HG03520 (cell line): ENCODE measurements around the gene CTNNA2.
"Not testable (repeated sequence)": the region's sequence is repeated elsewhere in the genome, so short reads cannot be mapped to it uniquely, and the experiment has no call there.

ENCODE experiments used
- ATAC-seq: cut with Tn5 transposase; IDR thresholded peaks from one replicate; pipeline ENCODE4 v1.9.1; 2021; ENCODE audit warnings: mild to moderate bottlenecking, moderate library complexity; ENCODE audit not compliant: unreplicated experiment

Gene CTNNA2

GRCh38 chr2:80016171-80016570, 503.3 kb downstream of the CTNNA2 start:
- no peak for ATAC-seq

GRCh38 chr2:80019571-80020460, 507.0 kb downstream of the CTNNA2 start:
- ATAC-seq: no peak

- no peak for ATAC-seq
Measured at GRCh38 chr2:80022018-80022417, 509.2 kb downstream of the CTNNA2 start.

GRCh38 chr2:80026040-80026729, 513.3 kb downstream of the CTNNA2 start:
- no peak for ATAC-seq

GRCh38 chr2:80028051-80028450, 515.2 kb downstream of the CTNNA2 start:
- no peak for ATAC-seq

GRCh38 chr2:80028584-80028983, 515.7 kb downstream of the CTNNA2 start:
- no peak for ATAC-seq

- no peak for ATAC-seq
Measured at GRCh38 chr2:80030135-80030534, 517.3 kb downstream of the CTNNA2 start.

- ATAC-seq: not testable (repeated sequence)
Measured at GRCh38 chr2:80032684-80033083, 519.8 kb downstream of the CTNNA2 start.

GRCh38 chr2:80035749-80036285, 523.0 kb downstream of the CTNNA2 start:
- no peak for ATAC-seq

GRCh38 chr2:80037310-80037709, 524.5 kb downstream of the CTNNA2 start:
- no peak for ATAC-seq

GRCh38 chr2:80040226-80040625, 527.4 kb downstream of the CTNNA2 start:
- no peak for ATAC-seq

- ATAC-seq: no peak
Measured at GRCh38 chr2:80042635-80043034, 529.8 kb downstream of the CTNNA2 start.

GRCh38 chr2:80048296-80048695, 535.4 kb downstream of the CTNNA2 start:
- ATAC-seq: no peak

GRCh38 chr2:80050246-80050645, 537.4 kb downstream of the CTNNA2 start:
- ATAC-seq: no peak

- no peak for ATAC-seq
Measured at GRCh38 chr2:80053522-80054345, 540.9 kb downstream of the CTNNA2 start.

- ATAC-seq: no peak
Measured at GRCh38 chr2:80054346-80054675, 541.5 kb downstream of the CTNNA2 start.

GRCh38 chr2:80057956-80058355, 545.1 kb downstream of the CTNNA2 start:
- no peak for ATAC-seq

- no peak for ATAC-seq
Measured at GRCh38 chr2:80058562-80058961, 545.7 kb downstream of the CTNNA2 start.

- no peak for ATAC-seq
Measured at GRCh38 chr2:80059447-80059846, 546.6 kb downstream of the CTNNA2 start.

- ATAC-seq: no peak
Measured at GRCh38 chr2:80061881-80062280, 549.0 kb downstream of the CTNNA2 start.

- no peak for ATAC-seq
Measured at GRCh38 chr2:80062298-80062697, 549.4 kb downstream of the CTNNA2 start.
